OCI-LY7 (cell line): Measurements from ENCODE around the gene ZNRD2. TPM values are rescaled to one million over a fixed set of nuclear protein-coding genes. Genes with fewer than 3 reads are reported as not detected.

Experiments used
- BruUV-seq: library from RNA; stranded (reverse); fragments of 400-500 nt; replicated peaks from 2 replicates; lab custom pipeline; 2021; lab: Mats Ljungman, UMichigan
- CTCF ChIA-PET: fragments of 300-600 bp; sonication (Branson Sonifier 250); formaldehyde crosslinking; loops from one replicate; lab custom pipeline; 2022; ENCODE audit warnings: antibody characterized with exemption; ENCODE audit not compliant: unreplicated experiment; lab: Charles Lee
- POLR2A ChIA-PET: fragments of 300-600 bp; sonication (Branson Sonifier 250); formaldehyde crosslinking; loops from one replicate; lab custom pipeline; 2022; ENCODE audit warnings: antibody characterized with exemption; lab: Charles Lee
- DNase-seq: peaks from one replicate; pipeline ENCODE4 v3.0.0-alpha.2; 2015; ENCODE audit warnings: low spot score
- H2AFZ ChIP-seq: fragments of 200-600 bp; sonication (generic), shearing (Covaris generic); 2 replicates; pipeline ENCODE4 v1.6.1; 2014; ENCODE audit warnings: mild to moderate bottlenecking, antibody characterized with exemption, low read length, moderate library complexity
- H3K27ac ChIP-seq: fragments of 200-600 bp; sonication (generic); 2 replicates; pipeline ENCODE4 v1.5.1; 2014; ENCODE audit warnings: mixed run types, low read depth, mild to moderate bottlenecking, moderate library complexity, low read length, inconsistent platforms; ENCODE audit not compliant: poor library complexity, severe bottlenecking
- H3K36me3 ChIP-seq: fragments of 200-600 bp; sonication (generic); 2 replicates; pipeline ENCODE4 v1.6.1; 2014; ENCODE audit warnings: mild to moderate bottlenecking, antibody characterized with exemption, low read length, moderate library complexity, mixed read lengths; ENCODE audit not compliant: insufficient read depth
- H3K4me1 ChIP-seq: fragments of 200-600 bp; sonication (generic); 2 replicates; pipeline ENCODE4 v1.5.1; 2014; ENCODE audit warnings: mild to moderate bottlenecking, low read length; ENCODE audit not compliant: insufficient read depth, poor library complexity, severe bottlenecking
- H3K4me2 ChIP-seq: fragments of 200-600 bp; sonication (generic); 2 replicates; pipeline ENCODE4 v1.6.1; 2014; ENCODE audit warnings: mild to moderate bottlenecking, low read length
- H3K4me3 ChIP-seq: fragments of 200-600 bp; sonication (generic); 2 replicates; pipeline ENCODE4 v1.5.1; 2014; ENCODE audit warnings: mild to moderate bottlenecking, low read depth, low read length; ENCODE audit not compliant: poor library complexity, severe bottlenecking
- H3K79me2 ChIP-seq: fragments of 200-600 bp; sonication (generic); 2 replicates; pipeline ENCODE4 v1.6.1; 2016; ENCODE audit warnings: low read depth, mild to moderate bottlenecking, low read length, moderate library complexity, mixed read lengths; ENCODE audit not compliant: insufficient read depth
- H3K9me2 ChIP-seq: fragments of 200-600 bp; sonication (generic); 2 replicates; pipeline ENCODE4 v1.6.1; 2016; ENCODE audit warnings: mild to moderate bottlenecking, low read length, mixed read lengths; ENCODE audit not compliant: insufficient read depth
- H3K9me3 ChIP-seq: fragments of 200-600 bp; sonication (generic); 2 replicates; pipeline ENCODE4 v1.6.1; 2014; ENCODE audit warnings: mild to moderate bottlenecking, mixed run types, low read length, mixed read lengths
- H4K20me1 ChIP-seq: fragments of 200-600 bp; sonication (generic); 2 replicates; pipeline ENCODE4 v1.6.1; 2014; ENCODE audit warnings: mild to moderate bottlenecking, antibody characterized with exemption, low read length, moderate library complexity, mixed read lengths; ENCODE audit not compliant: insufficient read depth
- EZH2phosphoT487 ChIP-seq: fragments of 200-600 bp; sonication (generic); IDR thresholded peaks from 2 replicates; pipeline ENCODE4 v1.6.1; 2018; ENCODE audit warnings: low read depth, borderline replicate concordance, mild to moderate bottlenecking, mixed run types, antibody characterized with exemption, low read length, moderate library complexity, mixed read lengths
- intact Hi-C: fragments of 100-400 bp; cut with micrococcal nuclease; formaldehyde crosslinking; loops from one replicate; pipeline ENCODE4 v1.10.0; 2022; ENCODE audit not compliant: unreplicated experiment
- total RNA-seq, 2 experiments: library from RNA; depleted of rRNA in 1 of 2; stranded (reverse); fragments of >200 nt in 1 of 2; shearing (Covaris generic) in 1 of 2; gene quantifications; 2 replicates each; pipeline ENCODE4 v1.2.3, GENCODE V29; 2014 to 2022
- TF ChIP-seq, protein P1 (sequence below): fragments of 200-600 bp; sonication (generic); conservative IDR thresholded peaks from 2 replicates; pipeline ENCODE4 v1.5.1; 2014; ENCODE audit warnings: mild to moderate bottlenecking, antibody characterized with exemption, low read length, moderate library complexity, mixed read lengths

Gene ZNRD2
- total RNA-seq, 2 experiments from 2014 or later, result 43.4 to 60.4 TPM

DNA sequence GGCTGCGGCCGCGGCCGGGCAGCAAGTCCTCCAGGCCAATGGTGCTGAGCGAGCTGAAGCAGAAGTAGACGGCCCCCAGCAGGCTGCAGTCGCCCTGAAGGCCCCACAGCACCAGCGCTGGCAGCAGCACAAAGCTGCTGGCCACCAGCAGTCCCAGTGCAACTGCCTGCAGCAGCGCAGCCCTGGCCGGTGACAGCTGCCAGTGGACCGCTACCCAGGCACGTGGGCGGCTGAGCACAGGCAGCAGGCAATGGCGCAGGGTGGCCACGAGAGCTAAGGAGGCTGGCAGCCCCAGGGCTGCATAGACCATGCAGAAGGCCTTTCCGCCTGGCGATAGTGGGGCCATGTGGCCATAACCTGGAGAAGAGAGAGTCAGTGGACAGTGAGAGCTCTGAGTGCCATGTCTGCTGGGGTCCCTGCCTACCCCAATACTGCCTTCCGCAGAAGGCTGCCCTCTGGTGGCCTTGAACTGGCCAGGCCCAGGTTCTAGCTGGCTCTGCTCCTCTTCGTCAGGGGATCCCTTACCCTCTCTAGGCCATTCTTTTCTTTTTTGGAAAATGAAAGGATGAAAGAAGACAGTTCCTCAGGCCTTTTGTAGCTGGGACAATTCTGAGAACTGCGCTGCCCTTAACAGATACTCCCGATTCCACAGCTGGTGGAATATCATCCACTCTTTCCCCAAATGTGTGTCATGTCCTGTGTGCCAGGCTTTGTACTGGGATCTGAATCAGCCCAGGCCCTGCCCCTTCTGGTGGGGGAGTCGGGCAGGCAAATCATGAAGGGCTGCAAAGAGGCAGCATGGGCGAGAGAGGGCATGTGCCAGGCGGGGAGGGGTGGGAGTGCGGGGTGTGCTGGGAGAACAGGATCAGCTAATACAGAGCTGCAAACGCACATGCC lies 23.5 kb downstream of the ZNRD2 start:
- Histone ChIP-seq H3K9me2 (no peaks in the 10 kb centered on the region), H3K4me1 (peaks cover 12% of the 10 kb centered on the region), H2AFZ (no peak overlapping the region), H3K4me3 (no peak overlapping the region), H3K36me3 (peaks cover 26% of the 10 kb centered on the region; the same call in 1 of the 2 replicates), H3K4me2 (no peak overlapping the region), H3K27ac (no peak overlapping the region), H3K9me3 (no peaks in the 10 kb centered on the region), H4K20me1 (no peaks in the 10 kb centered on the region), H3K79me2 (no peaks in the 10 kb centered on the region)
- POLR2A ChIA-PET, result interaction anchor here (1.2 kb wide), 1 partner anchor 9 kb away, joined by 3 read pairs; no protein-coding TSS in a partner anchor
- BruUV-seq, result no TSS peak
- DNase-seq, result peak; percentile 53
- TF ChIP-seq, protein P1, sequence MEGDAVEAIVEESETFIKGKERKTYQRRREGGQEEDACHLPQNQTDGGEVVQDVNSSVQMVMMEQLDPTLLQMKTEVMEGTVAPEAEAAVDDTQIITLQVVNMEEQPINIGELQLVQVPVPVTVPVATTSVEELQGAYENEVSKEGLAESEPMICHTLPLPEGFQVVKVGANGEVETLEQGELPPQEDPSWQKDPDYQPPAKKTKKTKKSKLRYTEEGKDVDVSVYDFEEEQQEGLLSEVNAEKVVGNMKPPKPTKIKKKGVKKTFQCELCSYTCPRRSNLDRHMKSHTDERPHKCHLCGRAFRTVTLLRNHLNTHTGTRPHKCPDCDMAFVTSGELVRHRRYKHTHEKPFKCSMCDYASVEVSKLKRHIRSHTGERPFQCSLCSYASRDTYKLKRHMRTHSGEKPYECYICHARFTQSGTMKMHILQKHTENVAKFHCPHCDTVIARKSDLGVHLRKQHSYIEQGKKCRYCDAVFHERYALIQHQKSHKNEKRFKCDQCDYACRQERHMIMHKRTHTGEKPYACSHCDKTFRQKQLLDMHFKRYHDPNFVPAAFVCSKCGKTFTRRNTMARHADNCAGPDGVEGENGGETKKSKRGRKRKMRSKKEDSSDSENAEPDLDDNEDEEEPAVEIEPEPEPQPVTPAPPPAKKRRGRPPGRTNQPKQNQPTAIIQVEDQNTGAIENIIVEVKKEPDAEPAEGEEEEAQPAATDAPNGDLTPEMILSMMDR, result peak; percentile 79
- no peak for TF ChIP-seq EZH2phosphoT487
- intact Hi-C loops, result loop anchor here (1.0 kb wide), 1 partner anchor 52 kb away; no protein-coding TSS in a partner anchor
- CTCF ChIA-PET, result interaction anchor here (0.6 to 1.1 kb wide), 2 partner anchors 16 to 17 kb away, joined by 3 to 4 read pairs; no protein-coding TSS in a partner anchor

DNA sequence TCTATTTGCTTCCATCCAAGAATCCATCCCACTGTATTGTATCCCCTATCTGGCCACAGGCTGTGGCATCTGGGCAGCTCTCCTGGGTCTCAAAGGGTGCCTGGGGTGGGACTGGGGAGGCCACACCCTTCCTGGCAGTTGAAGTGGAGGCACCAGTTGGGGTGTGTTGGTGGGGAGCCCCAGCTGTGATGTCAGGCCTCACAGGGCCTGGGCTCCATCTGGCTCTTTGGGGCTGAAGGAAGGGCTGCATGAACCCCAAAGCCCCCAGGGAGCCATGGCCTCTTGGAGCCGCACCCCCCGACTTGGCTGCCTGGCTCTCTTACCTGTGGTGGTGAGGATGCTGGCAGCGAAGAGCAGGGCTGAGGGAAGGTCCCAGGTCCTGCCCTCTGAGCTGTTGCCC lies 24.9 kb downstream of the ZNRD2 start:
- H3K4me2 ChIP-seq, result no peak overlapping the region
- no peaks in the 10 kb centered on the region for H3K9me3 ChIP-seq
- no peak overlapping the region for H3K4me3 ChIP-seq
- BruUV-seq, result no TSS peak
- no peak overlapping the region for H3K27ac ChIP-seq
- no peaks in the 10 kb centered on the region for H3K4me1 ChIP-seq
- DNase-seq, result no peak
- TF ChIP-seq EZH2phosphoT487, result no peak
- TF ChIP-seq, protein P1, result no peak
- intact Hi-C loops, result no loop called here
- H3K9me2 ChIP-seq, result no peaks in the 10 kb centered on the region
- H2AFZ ChIP-seq, result no peak overlapping the region
- peaks cover 25% of the 10 kb centered on the region; the same call in 1 of the 2 replicates for H3K36me3 ChIP-seq
- CTCF ChIA-PET, result no interaction called here
- no peaks in the 10 kb centered on the region for H3K79me2 ChIP-seq
- H4K20me1 ChIP-seq, result no peaks in the 10 kb centered on the region
- POLR2A ChIA-PET, result no interaction called here
